NCI-H82 treated with DMSO at 0.1 percent for 48 hours (cell line): Measurements from ENCODE around the gene CDON.

Experiments used
- DNase-seq: peaks from one replicate; lab custom pipeline; 2025; ENCODE audit not compliant: unreplicated experiment; lab: John Stamatoyannopoulos, UW

Gene CDON, protein sequence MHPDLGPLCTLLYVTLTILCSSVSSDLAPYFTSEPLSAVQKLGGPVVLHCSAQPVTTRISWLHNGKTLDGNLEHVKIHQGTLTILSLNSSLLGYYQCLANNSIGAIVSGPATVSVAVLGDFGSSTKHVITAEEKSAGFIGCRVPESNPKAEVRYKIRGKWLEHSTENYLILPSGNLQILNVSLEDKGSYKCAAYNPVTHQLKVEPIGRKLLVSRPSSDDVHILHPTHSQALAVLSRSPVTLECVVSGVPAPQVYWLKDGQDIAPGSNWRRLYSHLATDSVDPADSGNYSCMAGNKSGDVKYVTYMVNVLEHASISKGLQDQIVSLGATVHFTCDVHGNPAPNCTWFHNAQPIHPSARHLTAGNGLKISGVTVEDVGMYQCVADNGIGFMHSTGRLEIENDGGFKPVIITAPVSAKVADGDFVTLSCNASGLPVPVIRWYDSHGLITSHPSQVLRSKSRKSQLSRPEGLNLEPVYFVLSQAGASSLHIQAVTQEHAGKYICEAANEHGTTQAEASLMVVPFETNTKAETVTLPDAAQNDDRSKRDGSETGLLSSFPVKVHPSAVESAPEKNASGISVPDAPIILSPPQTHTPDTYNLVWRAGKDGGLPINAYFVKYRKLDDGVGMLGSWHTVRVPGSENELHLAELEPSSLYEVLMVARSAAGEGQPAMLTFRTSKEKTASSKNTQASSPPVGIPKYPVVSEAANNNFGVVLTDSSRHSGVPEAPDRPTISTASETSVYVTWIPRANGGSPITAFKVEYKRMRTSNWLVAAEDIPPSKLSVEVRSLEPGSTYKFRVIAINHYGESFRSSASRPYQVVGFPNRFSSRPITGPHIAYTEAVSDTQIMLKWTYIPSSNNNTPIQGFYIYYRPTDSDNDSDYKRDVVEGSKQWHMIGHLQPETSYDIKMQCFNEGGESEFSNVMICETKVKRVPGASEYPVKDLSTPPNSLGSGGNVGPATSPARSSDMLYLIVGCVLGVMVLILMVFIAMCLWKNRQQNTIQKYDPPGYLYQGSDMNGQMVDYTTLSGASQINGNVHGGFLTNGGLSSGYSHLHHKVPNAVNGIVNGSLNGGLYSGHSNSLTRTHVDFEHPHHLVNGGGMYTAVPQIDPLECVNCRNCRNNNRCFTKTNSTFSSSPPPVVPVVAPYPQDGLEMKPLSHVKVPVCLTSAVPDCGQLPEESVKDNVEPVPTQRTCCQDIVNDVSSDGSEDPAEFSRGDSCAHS (N-terminal part only)

DNA sequence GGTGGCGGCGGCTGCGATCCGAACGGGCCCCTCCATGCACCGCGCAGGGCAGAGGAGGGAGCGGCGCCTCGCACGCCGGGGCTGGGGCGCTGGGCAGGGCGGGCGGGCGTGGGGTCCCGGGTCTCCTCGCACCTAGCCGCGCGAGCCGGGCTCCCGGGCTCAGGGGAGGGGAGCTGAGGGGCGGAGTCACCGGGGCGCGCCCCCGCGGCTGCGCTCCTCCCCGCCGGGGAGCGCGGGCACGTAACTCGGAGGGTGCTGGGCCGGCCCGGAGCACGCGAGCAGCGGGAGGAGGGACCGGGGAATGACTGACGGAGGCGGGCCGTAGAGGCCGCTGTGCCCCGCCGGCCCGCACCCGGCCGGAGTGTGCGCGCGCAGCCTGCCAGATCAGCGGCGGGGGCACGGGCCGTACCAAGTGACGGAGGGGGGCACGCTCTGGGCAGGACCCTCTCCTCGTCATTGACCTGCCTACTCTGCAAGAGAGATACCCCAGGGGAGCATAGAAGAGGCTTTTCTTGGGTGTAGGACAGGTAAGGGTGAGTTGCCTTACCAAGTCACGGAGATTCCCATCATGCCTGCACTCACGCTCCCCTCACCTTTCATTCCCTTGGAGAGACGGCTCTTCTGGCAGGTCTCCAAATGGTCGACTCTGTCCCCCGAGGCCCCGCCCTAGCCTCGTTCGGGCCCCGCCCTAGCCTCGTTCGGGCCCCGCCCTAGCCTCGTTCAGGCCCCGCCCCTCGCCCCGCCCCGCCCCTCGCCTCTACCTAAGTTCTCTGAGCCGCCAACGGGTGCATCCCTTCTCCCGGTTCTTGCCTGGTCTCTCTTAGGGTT lies at the start of gene CDON:
Gene CDON (minus strand): TSS at position 188 of the 828 bp plus-strand sequence. CDS start 39,390 bp downstream, outside the sequence.
- DNase-seq: peak; percentile 76

DNA sequence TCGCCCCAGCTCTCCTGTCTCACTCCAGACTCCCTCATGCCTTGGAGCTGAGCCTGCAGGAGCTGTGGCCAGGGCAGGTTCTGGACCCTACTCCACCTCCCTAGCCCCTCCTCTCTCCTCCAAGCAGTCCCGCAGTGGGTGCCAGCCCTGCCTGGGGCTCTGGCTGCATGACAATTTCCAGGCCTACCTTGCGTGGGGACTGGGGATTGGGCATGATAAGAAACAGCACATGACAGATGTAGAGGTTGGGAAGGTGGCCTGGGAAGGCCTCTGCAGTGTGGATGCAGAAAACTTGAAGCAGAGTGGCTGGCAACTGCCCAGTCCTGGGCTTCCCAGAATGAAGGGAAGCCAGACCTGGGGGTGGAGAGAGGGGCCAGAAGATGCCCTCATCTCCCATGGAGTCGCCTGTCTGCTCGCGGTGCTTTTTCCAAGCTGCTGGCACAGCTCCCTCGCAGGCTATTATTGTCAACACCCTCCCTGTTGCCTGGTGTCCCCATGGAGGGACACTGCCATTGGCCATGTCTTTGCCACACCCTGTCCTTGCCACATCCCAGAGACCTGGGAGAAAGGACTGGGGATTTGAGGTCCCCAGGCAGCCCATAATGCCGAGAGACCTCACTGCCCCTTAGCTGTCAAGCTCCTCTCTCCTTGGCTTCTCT lies 48.9 kb upstream of the CDON start:
- no peak for DNase-seq

DNA sequence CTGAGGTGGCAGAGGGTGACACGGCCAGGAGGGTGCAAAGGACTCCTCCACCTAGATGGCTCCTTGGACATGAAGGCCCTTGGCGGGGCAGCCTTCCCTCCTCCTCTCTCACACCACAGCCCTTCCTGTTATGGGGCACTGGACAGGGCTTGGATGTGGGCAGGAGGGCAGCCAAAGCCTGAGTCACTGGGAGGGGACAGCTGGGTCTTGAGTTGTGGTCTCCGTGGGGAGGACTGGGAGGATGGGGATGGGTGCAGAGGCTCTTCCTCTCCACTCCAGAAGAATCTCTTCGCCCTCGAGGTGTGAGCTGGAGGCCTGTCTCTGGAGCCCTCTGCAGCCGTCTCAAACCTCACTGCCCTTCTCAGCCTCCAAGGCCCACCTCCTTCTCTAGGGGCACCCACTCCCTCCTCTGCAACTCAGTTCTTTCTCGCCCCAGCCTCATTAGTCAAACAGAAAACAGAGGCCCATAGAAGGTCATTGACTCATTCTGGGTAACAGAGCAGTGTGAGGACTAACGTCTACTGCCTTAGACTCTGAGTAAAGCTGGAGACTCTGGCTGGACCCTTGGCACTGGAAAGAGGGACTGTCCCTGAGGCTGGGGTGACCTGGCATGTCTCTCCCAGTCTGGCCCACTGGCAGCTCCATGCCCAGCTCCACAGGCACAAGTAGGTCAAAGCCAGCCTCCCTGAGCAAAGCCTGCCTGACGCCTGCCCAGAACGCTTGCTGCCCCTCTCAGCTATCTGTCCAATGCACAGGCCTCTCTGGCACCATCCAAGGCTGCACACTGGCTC lies 47.5 kb upstream of the CDON start:
- DNase-seq: no peak

DNA sequence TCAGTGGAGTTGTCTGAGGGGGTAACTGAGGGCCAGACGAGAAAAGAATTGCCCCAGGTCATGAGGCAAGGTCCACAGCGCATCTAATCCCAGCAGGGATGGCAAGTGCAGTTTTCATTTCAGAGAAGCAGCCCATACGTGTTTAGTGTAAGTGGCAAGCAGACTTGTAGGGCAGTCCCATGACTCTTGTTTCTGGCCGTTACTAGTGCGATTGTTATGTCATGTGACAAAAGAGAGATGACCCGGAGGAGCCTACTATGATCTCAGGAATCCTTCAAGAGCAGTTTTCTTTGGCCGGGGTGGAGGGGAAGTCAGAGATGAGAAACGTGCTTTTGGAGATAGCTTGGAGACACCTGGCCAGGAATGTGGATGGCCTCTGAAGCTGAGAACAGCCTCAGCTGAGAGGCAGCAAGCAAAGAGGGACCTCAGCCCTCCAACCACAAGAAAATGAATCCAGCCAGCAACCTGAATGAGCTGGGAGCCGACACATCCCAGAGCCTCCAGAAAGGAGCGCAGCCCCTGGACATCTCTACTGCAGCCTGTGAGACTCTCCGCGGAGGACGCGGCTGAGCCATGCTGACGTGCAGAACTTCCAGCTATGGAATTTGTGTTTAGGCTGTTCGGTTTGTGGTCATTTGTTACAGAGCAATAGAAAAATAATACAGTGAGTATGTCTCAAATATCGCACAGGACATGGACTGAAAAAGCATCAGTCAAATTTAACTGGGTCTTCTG lies 44.1 kb upstream of the CDON start:
- no peak for DNase-seq

DNA sequence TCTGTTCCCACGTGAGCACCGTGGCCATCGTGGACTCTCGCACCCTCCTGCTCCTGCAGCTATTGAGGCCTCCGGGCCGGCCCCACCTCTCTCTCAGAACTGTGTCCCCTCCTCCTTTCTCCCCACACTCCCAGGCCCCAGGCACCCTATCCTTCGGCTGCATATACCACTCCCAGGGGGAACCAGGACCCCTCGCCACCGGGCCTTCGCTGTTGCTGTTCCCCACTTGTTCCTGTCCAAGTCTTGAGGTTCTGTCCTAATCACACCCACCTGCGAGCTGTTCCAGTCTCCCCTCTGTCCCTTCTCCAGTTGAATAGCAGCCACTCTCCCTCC lies 43.0 kb upstream of the CDON start:
- DNase-seq: no peak

DNA sequence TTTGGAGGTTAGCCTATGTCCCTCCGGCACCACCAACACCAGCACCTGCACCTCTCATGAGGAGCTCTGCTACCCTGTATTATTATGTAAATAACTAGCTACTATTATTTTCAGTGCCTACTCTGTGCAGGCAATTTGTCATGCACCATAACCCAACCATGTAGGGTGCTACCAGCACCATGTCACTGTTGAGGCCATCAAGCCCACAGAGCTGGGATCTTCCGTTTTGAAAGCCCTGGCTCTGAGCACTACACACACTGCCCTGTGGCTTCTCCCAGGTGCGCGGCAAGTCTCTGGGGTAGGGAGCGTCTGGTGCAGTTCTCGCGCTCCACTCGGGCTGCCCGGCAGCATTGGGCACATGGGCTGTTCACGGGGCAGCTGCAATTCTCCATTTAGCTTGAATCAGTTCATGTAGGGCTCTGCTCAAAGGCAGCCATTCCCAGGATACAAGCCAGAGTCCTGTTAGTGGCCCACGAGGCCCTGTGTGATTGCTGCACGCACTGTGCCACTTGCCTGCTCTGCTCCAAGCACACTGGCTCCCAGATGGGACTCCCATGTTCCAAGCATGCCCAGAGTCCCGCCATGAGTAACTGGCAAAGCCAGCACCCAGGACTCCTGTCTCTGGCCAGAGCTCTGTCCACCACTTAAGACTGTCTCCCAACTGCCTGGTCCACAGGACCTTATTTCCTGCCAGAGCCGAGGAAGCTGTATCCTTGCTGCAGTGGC lies 42.5 kb upstream of the CDON start:
- DNase-seq: no peak

DNA sequence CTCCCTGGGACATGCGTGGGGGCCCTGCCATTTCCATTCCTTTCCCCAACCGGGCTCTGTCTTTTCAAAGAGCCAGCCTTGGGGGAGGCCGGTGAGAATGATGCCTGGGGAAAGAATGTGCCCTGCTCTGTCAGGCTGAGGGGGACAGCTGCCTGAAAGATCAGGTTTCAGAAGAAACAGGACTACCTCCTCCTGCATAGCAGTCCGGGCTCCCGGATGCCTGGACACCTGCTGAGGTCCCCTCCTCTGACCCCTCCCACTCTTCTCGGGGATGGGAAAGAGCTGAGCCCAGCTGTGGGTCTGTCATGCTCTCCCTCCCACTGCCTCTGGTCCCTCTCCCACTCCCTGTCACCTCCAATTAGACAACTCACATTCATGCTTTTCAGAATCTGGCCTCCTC lies 41.8 kb upstream of the CDON start:
- DNase-seq: no peak

DNA sequence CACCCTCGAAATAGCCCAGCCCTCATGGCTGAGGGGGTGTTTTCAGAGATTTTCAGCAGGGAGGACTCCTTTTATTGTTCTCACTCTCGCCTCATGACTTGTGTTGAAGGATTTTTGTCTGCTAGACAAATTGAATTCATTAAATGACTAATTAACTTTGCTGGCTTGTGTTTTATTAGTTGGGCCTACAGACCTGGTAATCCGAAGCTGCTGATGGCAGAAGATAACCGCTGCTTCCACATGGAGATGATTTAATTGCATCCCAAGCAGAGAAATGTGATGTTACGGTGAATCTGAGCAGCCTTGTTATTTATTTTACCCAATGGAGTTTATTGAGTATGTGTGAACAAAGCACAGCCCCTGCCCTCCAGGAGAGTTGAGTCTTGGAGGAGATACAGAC lies 40.5 kb upstream of the CDON start:
- DNase-seq: no peak

DNA sequence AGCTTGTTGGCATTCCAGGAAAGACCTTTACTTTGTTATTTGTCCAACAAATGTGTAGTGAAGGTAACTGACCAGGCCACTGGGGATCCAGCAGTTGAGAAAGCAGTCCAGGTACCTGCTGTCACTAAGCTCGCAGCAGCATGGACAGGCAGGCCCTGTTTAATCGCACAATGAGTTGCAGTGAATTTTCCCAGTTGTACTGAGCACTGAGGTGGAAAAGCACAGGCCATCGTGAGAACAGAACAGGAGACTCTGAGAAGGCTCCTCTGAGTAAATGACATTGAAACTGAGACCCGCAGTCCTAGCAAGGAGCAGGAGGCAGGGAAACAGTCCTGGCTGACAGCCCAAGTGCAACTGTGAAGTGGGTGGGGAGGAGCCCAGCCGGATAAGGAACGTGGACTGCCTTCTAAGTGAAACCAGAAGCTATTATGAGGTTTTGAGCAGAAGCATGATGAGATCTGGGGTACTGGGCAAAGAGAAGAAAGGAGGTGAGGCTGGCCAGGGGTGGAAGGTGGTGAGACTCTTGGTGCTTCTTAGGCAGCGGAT lies 39.8 kb upstream of the CDON start:
- no peak for DNase-seq

DNA sequence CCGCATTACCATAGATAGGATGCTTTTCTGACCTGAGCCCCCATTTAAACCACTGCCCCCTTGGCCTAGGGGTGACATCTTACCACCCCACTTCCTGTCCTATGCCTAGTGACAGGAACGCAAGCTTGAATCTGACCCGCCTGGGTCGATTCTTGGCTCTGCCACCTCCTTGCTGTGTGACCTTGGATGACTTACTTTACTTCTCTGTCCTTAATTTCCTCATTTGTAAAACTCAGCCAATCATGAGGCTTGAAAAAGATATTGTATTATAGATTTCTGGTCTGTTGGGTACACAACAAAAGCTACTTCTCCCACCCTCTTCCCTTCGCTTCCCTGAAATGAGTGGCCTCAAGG lies 39.2 kb upstream of the CDON start:
- no peak for DNase-seq

DNA sequence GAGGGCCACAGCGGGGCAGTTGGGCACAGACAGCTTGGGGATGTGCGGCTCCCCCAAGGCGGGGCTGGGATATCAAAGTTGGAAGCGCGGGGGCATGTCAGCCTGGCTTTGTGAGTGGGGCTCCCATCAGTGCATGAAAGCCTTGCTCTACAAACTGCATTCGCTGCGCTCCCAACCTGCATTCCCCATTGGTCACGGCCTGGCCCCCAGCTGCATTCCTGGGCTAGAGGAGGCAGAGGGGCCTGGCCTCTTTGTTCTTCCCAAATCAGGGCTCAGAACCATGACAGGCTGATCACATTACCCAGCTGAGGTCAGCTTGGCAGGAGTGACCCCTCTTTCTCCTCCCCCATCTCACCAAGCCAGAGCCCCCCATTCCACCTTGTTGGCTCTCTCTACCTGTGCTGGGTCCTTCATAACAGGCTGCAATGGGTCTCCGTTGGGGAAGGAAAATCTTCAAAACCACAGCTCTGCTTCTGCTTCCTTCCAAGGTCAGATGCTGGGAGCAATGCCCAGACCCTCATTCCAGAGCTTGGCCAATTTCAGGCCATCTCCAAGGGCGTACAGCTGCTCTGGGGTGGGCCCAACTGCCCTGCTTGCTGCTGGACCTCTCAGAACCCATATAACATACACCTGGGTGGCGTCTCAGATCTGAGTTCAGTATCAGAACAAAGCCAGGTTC lies 38.7 kb upstream of the CDON start:
- DNase-seq: no peak

DNA sequence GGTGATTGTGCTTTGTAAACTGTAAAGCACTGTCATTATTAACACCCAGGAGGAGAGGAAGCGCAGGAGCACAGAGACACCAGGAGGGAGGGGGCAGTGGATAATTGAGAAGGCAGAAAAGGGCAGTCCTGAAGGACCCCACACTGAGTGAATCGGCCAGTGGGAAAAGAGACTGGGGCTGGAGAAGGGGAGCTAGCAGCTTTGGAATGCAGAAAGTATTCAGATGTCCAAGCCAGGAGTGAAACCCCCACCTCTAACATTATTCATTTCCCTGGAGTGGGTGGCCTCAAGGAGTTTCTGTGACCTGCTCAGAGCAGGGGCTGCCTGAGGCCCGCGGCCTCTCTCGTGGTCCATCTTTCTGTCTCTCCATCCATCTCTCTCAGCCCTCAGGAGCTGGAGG lies 38.0 kb upstream of the CDON start:
- DNase-seq: no peak

DNA sequence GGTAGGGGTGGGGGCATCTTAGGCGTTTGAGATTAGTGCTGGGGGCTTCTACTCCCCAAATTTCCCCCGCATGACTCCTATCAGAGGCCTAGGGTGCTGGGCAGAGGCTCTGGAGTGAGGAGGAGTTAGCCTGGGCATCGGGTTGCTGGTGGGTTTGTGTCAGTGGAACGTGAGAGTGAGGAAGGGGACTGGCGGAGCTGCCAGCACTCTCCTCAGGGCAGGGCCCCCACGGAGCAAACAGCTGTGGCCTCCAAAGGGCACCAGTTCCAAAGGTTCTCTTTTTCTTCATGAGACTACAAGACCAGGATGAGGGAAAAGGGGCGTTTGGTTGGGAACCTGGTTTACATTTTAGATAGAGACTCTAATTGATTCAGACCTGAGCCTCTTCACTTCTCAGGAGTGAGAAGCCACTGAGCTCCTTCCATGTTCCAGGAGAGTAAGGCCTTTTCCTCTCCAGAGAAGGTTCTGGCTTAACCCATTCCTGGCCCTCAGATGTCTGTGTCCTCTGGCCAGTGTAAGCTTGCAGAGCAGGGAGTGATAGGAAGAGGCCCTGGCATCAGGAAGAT lies 35.6 kb upstream of the CDON start:
- DNase-seq: no peak

DNA sequence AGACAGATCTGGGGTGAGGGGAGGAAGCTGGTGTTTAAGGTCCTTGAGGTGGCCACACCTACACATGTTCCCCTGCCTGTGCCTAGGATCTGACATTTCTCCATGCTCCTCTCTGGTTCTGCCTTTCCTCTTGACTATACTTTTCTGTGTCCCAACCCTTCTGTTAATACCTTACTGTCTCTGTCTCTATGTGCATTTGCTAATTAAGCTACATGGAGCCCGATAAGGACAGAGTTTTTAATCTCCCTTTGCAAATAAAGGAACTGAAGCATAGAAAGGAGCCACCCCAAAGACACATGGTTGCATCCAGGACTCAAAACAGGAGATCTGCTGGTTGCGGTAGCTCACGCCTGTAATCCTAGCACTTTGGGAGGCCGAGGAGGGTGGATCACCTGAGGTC lies 33.1 kb upstream of the CDON start:
- no peak for DNase-seq

DNA sequence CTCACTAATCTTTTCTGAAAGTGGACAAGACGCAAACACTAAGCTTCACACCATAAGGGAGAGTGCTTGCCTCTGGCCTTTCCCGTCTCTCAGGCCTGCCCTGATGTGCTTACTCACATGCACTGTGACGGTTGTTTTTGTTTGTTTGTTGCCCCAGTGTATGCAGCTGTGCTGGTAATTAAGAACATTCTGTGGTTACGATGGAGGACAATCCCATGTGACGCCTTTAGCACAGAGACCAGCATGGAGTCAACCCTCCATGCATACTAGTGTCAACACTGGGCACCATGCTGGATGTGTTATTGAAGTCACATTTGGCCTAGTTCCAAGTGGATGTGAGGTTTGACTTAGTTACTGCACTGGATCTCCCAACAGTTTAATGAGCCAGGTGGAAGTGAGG lies 27.8 kb upstream of the CDON start:
- DNase-seq: no peak

DNA sequence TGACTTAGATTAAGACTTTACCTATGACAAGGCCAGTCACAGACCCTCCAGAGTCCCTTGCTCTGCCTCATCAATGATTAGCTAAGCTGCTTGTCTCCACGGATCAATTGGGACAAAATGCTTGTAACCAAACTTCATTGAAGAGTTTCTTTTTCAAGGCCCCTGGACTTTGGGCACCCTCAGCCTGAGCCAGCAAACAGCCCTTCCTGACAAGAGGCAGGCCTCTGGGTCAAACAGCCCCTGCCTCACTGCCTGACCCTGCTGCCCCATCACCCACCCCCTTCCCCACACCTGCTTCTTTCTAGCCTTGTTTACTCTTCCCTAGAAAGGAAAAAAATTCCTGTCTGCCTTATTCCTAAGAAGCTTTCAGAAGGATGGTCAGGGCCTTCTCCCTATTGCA lies 26.3 kb upstream of the CDON start:
- DNase-seq: no peak

DNA sequence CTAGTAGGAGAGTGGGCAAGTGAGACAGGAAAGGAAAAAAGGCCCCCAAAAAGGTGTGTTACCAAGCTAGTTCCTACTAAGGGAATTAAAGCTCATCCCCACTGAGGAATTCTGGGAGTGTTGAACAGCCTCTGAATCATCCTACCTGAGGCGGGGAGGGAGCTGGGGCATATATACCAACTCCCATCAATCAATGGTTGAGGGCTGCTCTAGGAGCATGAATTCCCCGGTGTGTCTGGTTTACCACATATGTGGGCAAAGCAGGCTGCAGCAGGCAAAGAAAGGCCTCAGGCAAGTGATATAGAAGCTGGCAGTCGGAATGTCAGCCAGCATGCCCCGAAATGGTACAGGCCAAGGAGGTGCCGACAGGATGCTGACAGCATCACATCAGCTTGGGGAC lies 23.6 kb upstream of the CDON start:
- no peak for DNase-seq
